ENCODE data around the gene MYO5A. TPM values are rescaled to one million over a fixed set of nuclear protein-coding genes. Genes with fewer than 3 reads are reported as not detected.
"Not testable (repeated sequence)": the region's sequence is repeated elsewhere in the genome, so short reads cannot be mapped to it uniquely, and the experiment has no call there.

Gene MYO5A
- polyA plus RNA-seq, 1 of the 3 experiments (the other 2 are of a cell fraction), result 11.0 TPM

DNA sequence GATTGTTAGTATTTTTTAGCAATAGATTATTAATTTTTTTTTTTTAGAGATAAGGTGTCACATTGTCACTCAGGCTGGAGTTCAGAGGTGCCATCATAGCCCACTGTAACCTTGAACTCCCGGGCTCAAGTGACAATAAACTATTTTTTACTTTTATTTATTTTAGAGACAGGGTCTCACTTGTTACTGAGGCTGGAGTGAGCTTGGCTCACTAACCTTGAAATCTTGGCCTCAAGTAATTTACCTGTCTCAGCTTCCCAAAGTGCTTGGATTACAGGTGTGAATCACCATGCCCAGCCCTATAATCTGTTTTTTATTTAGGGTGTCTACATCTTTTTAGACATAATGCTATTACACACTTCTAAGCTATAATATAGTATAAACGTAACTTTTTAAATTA, 48.0 kb upstream of the MYO5A start:
- no peak overlapping the region for H3K4me2 ChIP-seq
- H3K27ac ChIP-seq (ENCODE audit: low read depth in 2 of 2, low read length in 1 of 2), result no peak overlapping the region
- H3K9me2 ChIP-seq, result no peaks in the 10 kb centered on the region
- ChIA-PET CTCF (no interaction called here), POLR2A (no interaction called here)
- 88% methylated on average over 2 of the region's 2 CpGs for WGBS (ENCODE audit: low lambda C conversion rate)
- no peak overlapping the region for H2AFZ ChIP-seq (ENCODE audit: low read depth)
- peaks cover 5 to 7% of the 10 kb centered on the region in 2 experiments for H3K36me3 ChIP-seq (replicated peaks in 1 of 2; ENCODE audit: control insufficient read depth in 1 of 2, insufficient read depth in 2 of 2, low read length in 1 of 2)
- H3F3A ChIP-seq (replicated peaks; ENCODE audit: insufficient read depth), result peaks cover 6% of the 10 kb centered on the region
- no peak overlapping the region for H3K4me3 ChIP-seq (ENCODE audit: low read depth in 2 of 2, low read length in 1 of 2)
- no peaks in the 10 kb centered on the region for H3K9me3 ChIP-seq
- TF ChIP-seq NFIC (IDR thresholded peaks at IDR 0.05; ENCODE audit: borderline replicate concordance), result no peak
- no peak for TF ChIP-seq EP300 (IDR thresholded peaks at IDR 0.05; ENCODE audit: borderline replicate concordance in 1 of 2, low read depth in 1 of 2, low read length in 1 of 2)
- TF ChIP-seq USF2 (IDR thresholded peaks at IDR 0.05; ENCODE audit: borderline replicate concordance, low read depth, low read length), result no peak
- TF ChIP-seq JUND (IDR thresholded peaks at IDR 0.05), result no peak
- no peak for TF ChIP-seq TEAD4 (IDR thresholded peaks at IDR 0.05; ENCODE audit: borderline replicate concordance, insufficient read depth)
- TF ChIP-seq EZH2phosphoT487 (IDR thresholded peaks at IDR 0.05; ENCODE audit: borderline replicate concordance, low read depth), result no peak
- no peak for TF ChIP-seq TCF12 (IDR thresholded peaks at IDR 0.05)
- no peak for TF ChIP-seq GATA2 (CRISPR knock-in tag; IDR thresholded peaks at IDR 0.05)
- TF ChIP-seq ZBTB33 (IDR thresholded peaks at IDR 0.05; ENCODE audit: borderline replicate concordance, low read depth), result no peak
- H4K20me1 ChIP-seq (ENCODE audit: insufficient read depth), result no peaks in the 10 kb centered on the region
- no peak for DNase-seq
- no peaks in the 10 kb centered on the region for H3K27me3 ChIP-seq (ENCODE audit: insufficient read depth)
- no peak overlapping the region for H3K9ac ChIP-seq
- no peaks in the 10 kb centered on the region for H3K79me2 ChIP-seq (ENCODE audit: insufficient read depth)
- H3K4me1 ChIP-seq (ENCODE audit: control insufficient read depth in 1 of 2, insufficient read depth in 2 of 2, low read depth in 1 of 2, low read length in 1 of 2), result no peaks in the 10 kb centered on the region

DNA sequence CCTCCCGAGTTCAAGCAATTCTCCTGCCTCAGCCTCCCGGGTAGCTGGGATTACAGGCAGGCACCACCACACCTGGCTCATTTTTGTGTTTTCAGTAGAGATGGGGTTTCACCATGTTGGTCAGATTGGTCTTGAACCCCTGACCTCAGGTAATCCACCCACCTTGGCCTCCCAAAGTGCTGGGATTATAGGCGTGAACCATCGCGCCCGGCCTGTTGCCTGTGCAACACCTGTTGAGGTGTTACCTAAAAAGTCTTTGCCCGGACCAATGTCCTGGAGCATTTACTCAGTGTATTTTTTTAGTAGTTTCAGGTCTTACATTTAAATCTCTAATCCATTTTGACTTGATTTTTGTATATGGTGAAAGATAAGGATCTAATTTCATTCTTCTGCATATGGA, 46.9 kb upstream of the MYO5A start:
- POLR2A ChIA-PET, result interaction anchor here (0.6 kb wide), 2 partner anchors 85 to 113 kb away, joined by 3 read pairs; no protein-coding TSS in a partner anchor
- H3K9ac ChIP-seq; H3K27ac ChIP-seq (ENCODE audit: low read depth in 2 of 2, low read length in 1 of 2); H3F3A ChIP-seq (replicated peaks; ENCODE audit: insufficient read depth); H3K4me3 ChIP-seq (ENCODE audit: low read depth in 2 of 2, low read length in 1 of 2); H3K36me3 ChIP-seq (replicated peaks in 1 of 2; ENCODE audit: control insufficient read depth in 1 of 2, insufficient read depth in 2 of 2, low read length in 1 of 2); H3K79me2 ChIP-seq (ENCODE audit: insufficient read depth); DNase-seq; CTCF ChIA-PET; H2AFZ ChIP-seq (ENCODE audit: low read depth); H3K4me1 ChIP-seq (ENCODE audit: control insufficient read depth in 1 of 2, insufficient read depth in 2 of 2, low read depth in 1 of 2, low read length in 1 of 2); H4K20me1 ChIP-seq (ENCODE audit: insufficient read depth); H3K9me2 ChIP-seq; H3K4me2 ChIP-seq; H3K27me3 ChIP-seq (ENCODE audit: insufficient read depth); H3K9me3 ChIP-seq: not testable (repeated sequence)
- WGBS (ENCODE audit: low lambda C conversion rate), result 82% methylated on average over 7 of the region's 7 CpGs

DNA sequence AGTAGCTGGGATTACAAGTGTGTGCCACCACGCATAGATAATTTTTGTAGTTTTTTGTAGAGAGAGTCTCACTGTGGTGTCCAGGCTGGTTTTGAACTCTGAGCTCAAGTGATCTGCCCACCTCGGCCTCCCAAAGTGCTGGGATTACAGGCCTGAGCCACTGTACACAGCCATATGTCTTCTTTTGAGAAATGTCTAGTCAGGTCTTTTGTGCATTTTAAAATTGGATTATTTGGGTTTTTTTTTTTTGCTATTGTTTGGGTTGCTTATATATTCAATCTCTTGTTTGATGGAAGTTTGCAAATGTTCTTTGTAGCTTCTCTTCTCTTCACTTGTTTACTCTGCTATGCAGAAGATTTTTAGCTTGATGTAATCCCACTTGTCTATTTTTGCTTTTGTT, 46.4 kb upstream of the MYO5A start:
- no peaks in the 10 kb centered on the region for H3K4me1 ChIP-seq (ENCODE audit: control insufficient read depth in 1 of 2, insufficient read depth in 2 of 2, low read depth in 1 of 2, low read length in 1 of 2)
- no peaks in the 10 kb centered on the region for H3K27me3 ChIP-seq (ENCODE audit: insufficient read depth)
- H3K9me2 ChIP-seq, result no peaks in the 10 kb centered on the region
- ChIA-PET CTCF (no interaction called here), POLR2A (interaction anchor here (0.6 kb wide), 1 partner anchor 85 kb away, joined by 3 read pairs; no protein-coding TSS in a partner anchor)
- no peak overlapping the region for H2AFZ ChIP-seq (ENCODE audit: low read depth)
- no peaks in the 10 kb centered on the region for H4K20me1 ChIP-seq (ENCODE audit: insufficient read depth)
- DNase-seq, result no peak
- no peak overlapping the region for H3K27ac ChIP-seq (ENCODE audit: low read depth in 2 of 2, low read length in 1 of 2)
- no peaks in the 10 kb centered on the region for H3K36me3 ChIP-seq (replicated peaks in 1 of 2; ENCODE audit: control insufficient read depth in 1 of 2, insufficient read depth in 2 of 2, low read length in 1 of 2)
- WGBS (ENCODE audit: low lambda C conversion rate), result 96% methylated on average over 2 of the region's 2 CpGs
- H3K9ac ChIP-seq, result no peak overlapping the region
- H3K4me2 ChIP-seq, result no peak overlapping the region
- H3K4me3 ChIP-seq (ENCODE audit: low read depth in 2 of 2, low read length in 1 of 2), result no peak overlapping the region
- H3K9me3 ChIP-seq, result no peaks in the 10 kb centered on the region
- peaks cover 6% of the 10 kb centered on the region for H3F3A ChIP-seq (replicated peaks; ENCODE audit: insufficient read depth)
- no peaks in the 10 kb centered on the region for H3K79me2 ChIP-seq (ENCODE audit: insufficient read depth)
- TF ChIP-seq CHD2 (IDR thresholded peaks at IDR 0.05; ENCODE audit: low read length, partially characterized antibody), result no peak
- TF ChIP-seq SMC3 (IDR thresholded peaks at IDR 0.05; ENCODE audit: low read depth, low read length), result no peak
- no peak for TF ChIP-seq FOXM1 (IDR thresholded peaks at IDR 0.05; ENCODE audit: low read depth)
- TF ChIP-seq TEAD4 (IDR thresholded peaks at IDR 0.05; ENCODE audit: borderline replicate concordance, insufficient read depth), result no peak
- TF ChIP-seq MXI1 (IDR thresholded peaks at IDR 0.05; ENCODE audit: low read depth, low read length), result no peak
- TF ChIP-seq ZBTB33 (IDR thresholded peaks at IDR 0.05; ENCODE audit: borderline replicate concordance, low read depth), result no peak
- TF ChIP-seq FOSL2 (IDR thresholded peaks at IDR 0.05; ENCODE audit: borderline replicate concordance, low read depth), result no peak
- no peak for TF ChIP-seq YY1 (IDR thresholded peaks at IDR 0.05; ENCODE audit: low read depth)
- TF ChIP-seq, protein P1, sequence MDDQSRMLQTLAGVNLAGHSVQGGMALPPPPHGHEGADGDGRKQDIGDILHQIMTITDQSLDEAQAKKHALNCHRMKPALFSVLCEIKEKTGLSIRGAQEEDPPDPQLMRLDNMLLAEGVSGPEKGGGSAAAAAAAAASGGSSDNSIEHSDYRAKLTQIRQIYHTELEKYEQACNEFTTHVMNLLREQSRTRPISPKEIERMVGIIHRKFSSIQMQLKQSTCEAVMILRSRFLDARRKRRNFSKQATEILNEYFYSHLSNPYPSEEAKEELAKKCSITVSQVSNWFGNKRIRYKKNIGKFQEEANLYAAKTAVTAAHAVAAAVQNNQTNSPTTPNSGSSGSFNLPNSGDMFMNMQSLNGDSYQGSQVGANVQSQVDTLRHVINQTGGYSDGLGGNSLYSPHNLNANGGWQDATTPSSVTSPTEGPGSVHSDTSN (IDR thresholded peaks at IDR 0.05), result no peak
- no peak for TF ChIP-seq EP300 (IDR thresholded peaks at IDR 0.05; ENCODE audit: borderline replicate concordance in 1 of 2, low read depth in 1 of 2, low read length in 1 of 2)
- no peak for TF ChIP-seq NRF1 (IDR thresholded peaks at IDR 0.05; ENCODE audit: low read depth, low read length)
- TF ChIP-seq EZH2phosphoT487 (IDR thresholded peaks at IDR 0.05; ENCODE audit: borderline replicate concordance, low read depth), result no peak

All from SK-N-SH (cell line).